Midbrain (tissue), 1 donor: Measurements from ENCODE around the gene CHD9NB.

Experiments used
- DNase-seq: peaks from one replicate; lab custom pipeline; 2025; lab: John Stamatoyannopoulos, UW

Gene CHD9NB

DNA sequence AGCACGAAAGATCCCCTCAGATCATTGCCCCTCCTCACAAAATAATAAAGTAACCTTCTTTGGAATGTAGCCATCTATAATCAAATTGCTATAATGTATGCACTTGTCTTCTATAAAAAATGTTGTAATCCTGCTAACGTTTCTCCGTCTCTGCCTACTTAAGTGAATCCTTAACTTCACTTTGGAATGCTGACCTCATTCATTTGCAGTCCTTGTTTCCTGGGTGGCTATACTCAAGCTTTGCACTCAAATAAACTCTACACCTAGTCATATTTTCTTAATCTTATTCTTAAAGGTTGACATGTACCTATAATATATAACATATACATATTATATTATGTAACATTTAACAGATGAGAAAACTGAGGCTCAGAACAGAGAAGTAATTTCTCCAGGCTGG lies 22.7 kb downstream of the CHD9NB start:
- no peak for DNase-seq

DNA sequence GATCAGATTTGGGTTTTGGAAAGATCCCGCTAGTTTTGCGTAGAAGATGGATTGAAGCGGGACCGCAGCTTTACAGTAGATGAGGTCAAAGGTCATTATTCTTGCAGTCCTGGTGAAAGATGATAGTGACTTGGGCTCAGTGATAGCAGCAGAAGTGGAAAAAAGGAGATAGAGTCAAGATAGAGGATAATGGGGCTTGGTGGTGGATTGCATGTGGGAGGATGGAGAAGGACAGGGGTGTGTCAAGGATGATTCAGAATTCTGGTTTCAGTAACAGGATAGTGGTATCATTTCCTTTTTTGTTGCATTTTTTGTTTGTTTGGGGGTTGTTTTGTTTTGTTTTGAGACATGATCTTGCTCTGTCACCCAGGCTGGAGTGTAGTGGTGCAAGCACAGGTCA lies 28.7 kb downstream of the CHD9NB start:
- no peak for DNase-seq

DNA sequence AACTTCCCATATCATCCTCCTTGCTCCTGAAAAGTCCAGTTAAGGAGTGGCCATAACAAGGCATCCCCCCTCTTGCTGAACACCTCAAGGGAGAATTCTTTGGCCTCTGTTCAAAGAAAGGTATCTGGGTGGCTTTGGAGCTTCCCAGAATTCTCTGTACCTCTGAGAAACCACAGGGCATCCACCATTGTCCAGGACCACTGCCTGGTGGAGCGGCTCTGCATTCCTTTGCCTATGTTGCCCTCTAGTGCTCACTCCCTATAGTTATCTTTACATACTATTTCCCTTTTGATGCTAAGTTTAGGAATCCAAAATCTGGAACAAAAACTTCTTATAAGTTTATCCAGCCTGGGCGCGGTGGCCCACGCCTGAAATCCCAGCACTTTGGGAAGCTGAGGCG lies 30.3 kb downstream of the CHD9NB start:
- peak; percentile 20 for DNase-seq

DNA sequence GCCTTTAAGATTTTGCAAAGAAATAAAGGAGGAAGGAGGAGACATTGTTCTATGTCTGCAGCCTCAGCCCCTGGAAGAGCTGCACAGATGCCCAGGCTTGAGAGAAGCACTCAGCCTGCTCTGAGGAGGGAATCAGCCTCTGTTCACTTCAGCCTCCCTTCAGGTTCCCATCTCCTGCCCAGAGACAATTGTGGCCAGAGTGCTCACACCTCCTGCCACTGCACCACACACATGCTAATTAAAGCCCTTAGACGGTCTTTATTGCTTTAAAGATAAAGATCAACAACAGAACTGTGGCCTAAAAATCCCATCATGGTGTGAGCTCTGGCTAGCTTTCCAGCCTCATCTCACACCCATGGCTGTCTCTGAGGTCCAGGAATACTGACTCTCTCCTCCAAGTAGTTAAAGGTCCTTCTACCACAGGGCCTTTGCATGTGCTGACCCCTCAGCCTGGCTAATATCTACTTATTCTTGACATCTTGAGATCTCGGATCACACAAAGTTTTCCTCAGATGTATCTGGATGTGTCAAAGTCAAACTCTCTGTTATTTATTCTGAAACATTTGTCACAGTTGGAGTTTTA lies 33.8 kb downstream of the CHD9NB start:
- DNase-seq: no peak

DNA sequence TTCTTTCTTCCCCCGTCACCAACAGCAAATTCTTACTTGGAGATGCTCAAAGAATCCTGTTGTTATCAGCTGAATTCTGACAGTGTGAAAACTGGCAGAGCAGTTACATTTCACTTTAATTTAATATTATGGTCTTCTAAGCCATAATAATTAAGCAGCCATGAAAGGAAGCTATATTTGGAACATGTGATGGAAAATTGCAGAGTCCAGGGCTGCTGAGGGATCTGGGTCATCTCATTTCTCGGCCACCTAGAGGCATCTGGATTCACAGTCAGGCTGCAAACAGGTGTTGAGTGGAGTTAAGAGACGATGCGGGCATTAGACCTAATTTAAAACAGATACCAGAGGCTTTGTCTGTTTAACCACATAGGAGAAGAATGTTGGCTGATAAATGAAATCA lies 38.4 kb downstream of the CHD9NB start:
- no peak for DNase-seq

DNA sequence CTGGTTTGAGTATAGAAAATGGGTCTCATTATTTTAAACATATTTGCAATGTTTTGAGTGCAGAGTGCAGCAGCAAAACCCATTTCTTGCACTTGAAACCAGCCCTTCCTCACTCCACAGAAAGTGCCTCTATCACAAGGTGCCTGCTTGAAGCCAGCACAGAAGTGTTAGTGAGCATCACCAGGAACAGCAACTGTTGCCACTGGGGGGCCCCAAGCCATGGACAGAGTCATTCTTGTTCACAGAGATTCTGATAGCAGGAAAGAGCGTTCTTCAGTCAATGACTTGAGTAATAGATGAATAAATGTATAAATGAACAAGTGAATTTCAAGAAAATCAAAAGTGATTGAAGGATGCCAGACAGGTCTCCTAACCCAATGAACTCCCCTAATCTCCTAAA lies 45.6 kb downstream of the CHD9NB start:
- no peak for DNase-seq

DNA sequence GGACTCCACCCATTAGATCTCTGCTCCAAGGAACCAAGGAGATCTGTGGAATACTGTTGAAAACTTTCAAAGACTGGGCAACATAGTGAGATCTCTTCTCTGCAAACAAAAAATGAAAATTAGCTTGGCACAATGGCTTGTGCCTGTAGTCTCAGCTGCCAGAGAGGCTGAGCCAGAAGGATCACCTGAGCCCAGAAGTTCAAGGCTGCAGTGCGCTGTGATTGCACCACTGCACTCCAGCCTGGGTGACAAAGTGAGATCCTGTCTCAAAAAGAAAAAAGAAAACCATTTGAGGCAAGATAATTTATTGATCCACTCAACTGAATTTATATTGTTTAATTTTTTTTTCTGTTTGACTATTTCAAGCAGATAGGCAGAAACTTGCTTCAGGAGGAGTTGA lies 54.8 kb downstream of the CHD9NB start:
- no peak for DNase-seq

DNA sequence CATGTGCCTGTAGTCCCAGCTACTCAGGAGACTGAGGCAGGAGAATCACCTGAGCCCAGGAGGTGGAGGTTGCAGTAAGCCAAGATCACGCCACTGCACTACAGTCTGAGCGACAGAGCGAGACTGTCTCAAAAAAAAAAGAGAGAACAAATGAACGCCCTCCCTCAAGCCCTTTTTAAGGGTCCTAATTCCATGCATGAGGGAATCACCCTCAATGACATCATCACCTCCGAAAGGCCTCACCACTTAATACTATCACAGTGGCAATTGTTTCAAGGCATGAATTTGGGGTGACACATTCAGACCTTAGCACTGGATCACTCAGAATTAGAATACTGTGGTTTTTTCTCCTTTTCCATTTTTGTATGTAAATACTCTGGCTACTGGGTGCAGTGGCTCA lies 57.8 kb downstream of the CHD9NB start:
- DNase-seq: no peak

DNA sequence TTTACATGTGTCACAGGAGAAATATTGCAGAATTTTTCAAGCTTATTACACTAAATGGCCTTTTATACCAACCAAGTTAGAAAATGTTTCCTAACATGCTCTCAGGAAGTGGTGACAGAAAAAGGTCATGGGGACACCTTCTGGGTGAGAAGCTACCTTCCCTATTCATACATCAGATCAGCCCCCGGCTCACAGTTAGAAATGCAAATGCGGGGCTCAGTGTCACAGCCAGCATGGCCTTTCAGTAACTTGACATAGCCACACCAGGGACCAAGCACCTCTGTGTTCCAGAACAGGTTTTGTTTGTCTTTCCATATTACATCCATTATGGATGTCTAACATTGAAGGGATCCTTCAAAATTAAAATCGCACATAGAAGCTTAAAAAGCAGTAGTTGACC lies 59.5 kb downstream of the CHD9NB start:
- DNase-seq: no peak

DNA sequence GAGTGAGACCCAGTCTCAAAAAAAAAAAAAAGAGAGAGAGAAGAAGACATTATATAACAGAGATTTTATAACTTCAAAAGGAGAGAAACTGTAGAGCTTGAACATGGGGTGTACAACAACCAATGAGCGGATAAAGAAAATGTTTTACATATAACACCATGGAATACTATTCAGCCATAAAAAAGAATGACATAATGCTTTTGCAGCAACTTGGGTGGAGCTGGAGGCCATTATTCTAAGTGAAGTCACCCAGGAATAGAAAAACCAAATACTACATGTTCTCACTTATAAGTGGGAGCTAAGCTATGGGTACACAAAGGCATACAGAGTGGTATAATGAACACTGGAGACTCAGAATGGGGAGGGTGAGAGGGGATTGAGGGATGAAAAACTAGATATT lies 61.1 kb downstream of the CHD9NB start:
- no peak for DNase-seq
